Measurements from ENCODE around the gene MRPL39. TPM values are rescaled to one million over a fixed set of nuclear protein-coding genes. Genes with fewer than 3 reads are reported as not detected.

Gene MRPL39
- total RNA-seq, 1 donor from 2014 or later, result 32.5 TPM

- Histone ChIP-seq H4K20me1 (ENCODE audit: insufficient read depth, low read length) (no peaks in the 10 kb centered on the region), H3K4me2 (ENCODE audit: low read length) (no peak overlapping the region), H3K79me2 (ENCODE audit: insufficient read depth, low read length) (no peaks in the 10 kb centered on the region), H3K9me3 (ENCODE audit: insufficient read depth, low read depth, low read length) (no peaks in the 10 kb centered on the region), H3K4me3 (ENCODE audit: insufficient read depth, low read depth, low read length) (no peak overlapping the region), H3K9ac (ENCODE audit: low read length) (no peak overlapping the region), H3K27ac (ENCODE audit: low read depth, low read length) (no peak overlapping the region), H3K27me3 (ENCODE audit: insufficient read depth, low read length) (no peaks in the 10 kb centered on the region), H3K36me3 (ENCODE audit: insufficient read depth, low read length) (peaks cover 7% of the 10 kb centered on the region), H2AFZ (ENCODE audit: low read depth, low read length) (no peak overlapping the region), H3K4me1 (ENCODE audit: insufficient read depth, low read length) (peaks cover under 1% of the 10 kb centered on the region)
- Mint-ChIP-seq H3K27me3 (ENCODE audit: low read depth, unreplicated experiment) (no peaks in the 10 kb centered on the region), H3K4me3 (ENCODE audit: unreplicated experiment) (no peak overlapping the region), H3K9me3 (ENCODE audit: unreplicated experiment) (no peaks in the 10 kb centered on the region), H3K36me3 (ENCODE audit: low read depth, unreplicated experiment) (peaks cover 6% of the 10 kb centered on the region), H3K4me1 (ENCODE audit: low read depth, unreplicated experiment) (peaks cover 2% of the 10 kb centered on the region), H3K27ac (ENCODE audit: unreplicated experiment) (no peak overlapping the region)
- DNase-seq (ENCODE audit: low read depth), result no peak
- TF ChIP-seq EZH2 (IDR thresholded peaks at IDR 0.05; ENCODE audit: insufficient read depth, low read length) (no peak), CTCF (IDR thresholded peaks at IDR 0.05; ENCODE audit: insufficient read depth, low read depth, low read length) (no peak)
- FAIRE-seq, result no peak
Observed at GRCh38 chr21:25582888-25583287, 24.4 kb downstream of the MRPL39 start.

- Histone ChIP-seq H3K36me3 (ENCODE audit: insufficient read depth, low read length) (peaks cover 7% of the 10 kb centered on the region), H3K9me3 (ENCODE audit: insufficient read depth, low read depth, low read length) (no peaks in the 10 kb centered on the region), H3K79me2 (ENCODE audit: insufficient read depth, low read length) (no peaks in the 10 kb centered on the region), H3K4me1 (ENCODE audit: insufficient read depth, low read length) (peaks cover 4% of the 10 kb centered on the region), H3K4me3 (ENCODE audit: insufficient read depth, low read depth, low read length) (no peak overlapping the region), H2AFZ (ENCODE audit: low read depth, low read length) (no peak overlapping the region), H4K20me1 (ENCODE audit: insufficient read depth, low read length) (no peaks in the 10 kb centered on the region), H3K9ac (ENCODE audit: low read length) (no peak overlapping the region), H3K27me3 (ENCODE audit: insufficient read depth, low read length) (no peaks in the 10 kb centered on the region), H3K4me2 (ENCODE audit: low read length) (no peak overlapping the region), H3K27ac (ENCODE audit: low read depth, low read length) (no peak overlapping the region)
- H3K27ac Mint-ChIP-seq (ENCODE audit: unreplicated experiment), result no peak overlapping the region
- TF ChIP-seq CTCF (IDR thresholded peaks at IDR 0.05; ENCODE audit: insufficient read depth, low read depth, low read length) (no peak), EZH2 (IDR thresholded peaks at IDR 0.05; ENCODE audit: insufficient read depth, low read length) (no peak)
- peaks cover 3% of the 10 kb centered on the region for H3K36me3 Mint-ChIP-seq (ENCODE audit: low read depth, unreplicated experiment)
- no peak overlapping the region for H3K4me3 Mint-ChIP-seq (ENCODE audit: unreplicated experiment)
- no peak for DNase-seq (ENCODE audit: low read depth)
- no peak for FAIRE-seq
- no peaks in the 10 kb centered on the region for H3K27me3 Mint-ChIP-seq (ENCODE audit: low read depth, unreplicated experiment)
- no peaks in the 10 kb centered on the region for H3K9me3 Mint-ChIP-seq (ENCODE audit: unreplicated experiment)
- peaks cover 2% of the 10 kb centered on the region for H3K4me1 Mint-ChIP-seq (ENCODE audit: low read depth, unreplicated experiment)
Observed at GRCh38 chr21:25582164-25582790, 25.0 kb downstream of the MRPL39 start.

- no peaks in the 10 kb centered on the region for H3K9me3 Mint-ChIP-seq (ENCODE audit: unreplicated experiment)
- H3K9me3 ChIP-seq (ENCODE audit: insufficient read depth, low read depth, low read length), result no peaks in the 10 kb centered on the region
- no peak overlapping the region for H3K4me3 Mint-ChIP-seq (ENCODE audit: unreplicated experiment)
- no peaks in the 10 kb centered on the region for H3K27me3 ChIP-seq (ENCODE audit: insufficient read depth, low read length)
- H3K27ac Mint-ChIP-seq (ENCODE audit: unreplicated experiment), result no peak overlapping the region
- H3K79me2 ChIP-seq (ENCODE audit: insufficient read depth, low read length), result no peaks in the 10 kb centered on the region
- H3K27me3 Mint-ChIP-seq (ENCODE audit: low read depth, unreplicated experiment), result no peaks in the 10 kb centered on the region
- no peak overlapping the region for H3K9ac ChIP-seq (ENCODE audit: low read length)
- no peak overlapping the region for H3K4me2 ChIP-seq (ENCODE audit: low read length)
- peaks cover 4% of the 10 kb centered on the region for H3K4me1 ChIP-seq (ENCODE audit: insufficient read depth, low read length)
- no peak overlapping the region for H2AFZ ChIP-seq (ENCODE audit: low read depth, low read length)
- no peak for TF ChIP-seq EZH2 (IDR thresholded peaks at IDR 0.05; ENCODE audit: insufficient read depth, low read length)
- no peak for TF ChIP-seq CTCF (IDR thresholded peaks at IDR 0.05; ENCODE audit: insufficient read depth, low read depth, low read length)
- H3K36me3 ChIP-seq (ENCODE audit: insufficient read depth, low read length), result peaks cover 7% of the 10 kb centered on the region
- no peak overlapping the region for H3K27ac ChIP-seq (ENCODE audit: low read depth, low read length)
- no peak overlapping the region for H3K4me3 ChIP-seq (ENCODE audit: insufficient read depth, low read depth, low read length)
- peaks cover 3% of the 10 kb centered on the region for H3K36me3 Mint-ChIP-seq (ENCODE audit: low read depth, unreplicated experiment)
- no peaks in the 10 kb centered on the region for H4K20me1 ChIP-seq (ENCODE audit: insufficient read depth, low read length)
- peaks cover 4% of the 10 kb centered on the region for H3K4me1 Mint-ChIP-seq (ENCODE audit: low read depth, unreplicated experiment)
- FAIRE-seq, result no peak
- DNase-seq (ENCODE audit: low read depth), result no peak
Observed at GRCh38 chr21:25581582-25581981, 25.7 kb downstream of the MRPL39 start.
